Measurements from ENCODE around the gene ABCA4.

Gene ABCA4

GRCh38 chr1:94122201-94122970 is 1.4 kb upstream of the ABCA4 start:
- DNase-seq (ENCODE audit: low read depth in 2 of 2) = no peak

DNA sequence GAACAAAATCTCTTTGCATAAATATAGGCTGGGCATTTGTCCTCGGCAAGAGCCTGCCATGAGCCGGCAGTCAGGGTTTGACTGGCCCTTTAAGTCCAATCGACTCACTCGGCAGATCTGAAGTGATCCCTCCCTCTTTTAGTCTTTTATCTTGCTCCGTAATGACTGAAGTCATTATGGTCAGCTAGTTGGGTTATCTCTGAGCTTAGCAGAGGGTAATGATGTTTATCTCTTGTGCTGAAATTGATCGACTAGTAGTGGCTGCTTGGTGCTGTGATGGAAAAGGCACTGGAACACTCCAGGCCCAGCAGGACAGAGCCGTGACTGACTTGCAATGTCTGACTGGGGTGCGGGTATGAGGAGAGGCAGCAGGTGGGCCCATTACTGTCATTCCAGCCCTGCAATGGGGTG is 468 bp upstream of the ABCA4 start:
- no peak for DNase-seq (ENCODE audit: low read depth in 2 of 2)

DNA sequence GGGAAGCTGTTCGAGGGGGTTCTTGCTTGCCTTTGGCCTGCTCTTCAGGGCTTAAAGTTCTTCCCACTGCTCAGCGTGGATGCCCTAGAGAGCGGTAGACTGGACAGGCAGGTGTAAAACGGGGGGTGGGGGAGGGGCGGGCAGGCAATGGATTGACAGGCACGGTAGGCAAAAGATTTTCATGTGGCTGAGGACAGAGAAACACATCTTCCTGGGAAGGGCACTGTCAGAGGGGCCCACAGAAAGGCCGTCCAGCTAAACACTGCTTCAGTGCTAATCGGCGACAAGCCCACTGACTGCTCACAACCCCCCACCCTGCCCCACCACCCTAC is 412 bp downstream of the ABCA4 start:
- DNase-seq (ENCODE audit: low read depth in 2 of 2) = no peak

- DNase-seq (ENCODE audit: low read depth in 2 of 2) = no peak
Measured at GRCh38 chr1:94119796-94120569, 965 bp downstream of the ABCA4 start.

DNA sequence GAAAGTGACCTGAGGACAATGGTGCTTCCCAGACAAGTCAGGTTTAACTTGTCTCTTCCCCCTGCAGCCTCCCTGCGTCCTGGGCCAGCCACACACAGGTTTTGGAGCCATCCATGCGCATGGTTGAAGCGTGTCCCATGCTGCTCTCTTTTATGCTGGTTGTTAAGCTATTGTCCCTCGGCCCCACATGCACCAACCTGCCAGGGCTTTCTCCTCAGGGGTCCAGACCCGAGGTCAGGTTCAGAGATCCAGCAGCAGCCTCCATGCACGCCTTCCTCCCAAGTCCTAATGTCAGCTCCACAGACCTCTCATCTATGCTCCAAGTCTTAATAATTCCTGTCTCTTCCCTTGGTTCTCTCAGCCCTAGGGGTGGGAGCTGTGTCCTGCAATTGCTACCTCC is 1.6 kb downstream of the ABCA4 start:
- no peak for DNase-seq (ENCODE audit: low read depth in 2 of 2)

GRCh38 chr1:94118471-94118870 is 2.5 kb downstream of the ABCA4 start:
- DNase-seq (ENCODE audit: low read depth in 2 of 2) = no peak

DNA sequence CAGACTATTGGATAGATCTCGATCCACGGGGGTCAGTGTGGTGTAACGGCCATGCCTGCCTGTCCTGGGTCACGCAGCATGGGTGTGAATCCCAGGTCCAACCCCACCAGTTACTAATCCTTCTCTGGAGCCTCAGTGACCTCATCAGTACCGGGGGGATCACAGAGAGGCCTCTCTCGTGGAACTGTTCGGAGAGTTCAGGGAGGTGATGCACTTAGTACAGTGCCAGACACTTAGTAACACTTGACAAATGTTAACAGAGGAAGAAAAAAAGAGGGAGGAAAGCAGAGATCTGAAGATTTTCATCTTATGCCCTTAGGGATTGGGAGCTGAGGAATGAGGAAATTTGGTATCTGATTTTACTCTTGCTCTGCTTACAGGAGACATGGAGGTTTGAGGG is 2.9 kb downstream of the ABCA4 start:
- no peak for DNase-seq (ENCODE audit: low read depth in 2 of 2)

GRCh38 chr1:94117259-94117851 is 3.6 kb downstream of the ABCA4 start:
- DNase-seq (ENCODE audit: low read depth in 2 of 2) = no peak

DNA sequence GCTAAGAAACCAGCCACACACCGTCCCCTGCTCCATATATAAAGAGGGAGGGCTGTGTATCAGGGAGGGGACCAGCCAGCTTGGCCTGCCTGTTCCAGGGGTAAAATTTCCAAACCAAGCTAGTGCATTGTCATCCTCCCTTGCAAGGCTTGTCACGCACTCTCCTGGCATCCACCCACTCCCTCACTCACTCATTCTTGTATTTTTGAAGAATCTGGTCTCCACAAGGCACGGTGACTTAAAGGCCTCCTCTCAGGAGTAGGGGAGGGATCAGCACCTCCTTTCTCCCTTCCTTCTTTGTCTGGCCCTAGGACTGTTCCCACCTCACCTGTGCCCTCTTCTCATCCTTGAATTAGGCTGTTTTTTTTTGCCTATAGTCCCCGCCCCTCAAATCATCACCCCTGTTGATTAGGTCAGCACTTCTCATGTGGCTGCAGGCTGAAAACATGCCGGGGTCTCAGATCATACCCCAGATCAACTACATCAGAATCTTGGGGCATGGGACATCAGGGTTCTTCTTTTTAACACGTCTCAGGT is 5.0 kb downstream of the ABCA4 start:
- no peak for DNase-seq (ENCODE audit: low read depth in 2 of 2)

- DNase-seq (ENCODE audit: low read depth in 2 of 2) = no peak
Measured at GRCh38 chr1:94115254-94115899, 5.6 kb downstream of the ABCA4 start.

GRCh38 chr1:94113589-94114226 is 7.2 kb downstream of the ABCA4 start:
- DNase-seq (ENCODE audit: low read depth in 2 of 2) = no peak

DNA sequence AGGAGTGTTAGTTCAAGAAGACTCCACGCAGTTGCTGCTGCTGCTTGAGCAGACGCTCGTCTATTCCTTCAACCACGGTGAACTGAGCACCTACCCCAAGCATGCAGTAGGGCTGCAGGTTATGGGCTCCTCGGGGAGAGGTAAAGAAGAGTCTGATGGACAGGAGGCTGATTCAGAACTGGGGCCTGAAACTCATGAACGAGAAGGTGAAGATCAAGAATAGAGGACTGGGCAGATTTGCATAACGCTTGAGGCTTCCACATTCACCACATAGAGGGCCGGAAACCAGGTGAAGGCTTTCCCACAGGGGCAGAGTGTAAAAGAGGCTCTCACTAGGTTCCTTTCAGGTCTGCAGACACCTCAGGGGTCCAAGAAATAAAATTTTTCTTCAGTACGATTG is 9.1 kb downstream of the ABCA4 start:
- DNase-seq (ENCODE audit: low read depth in 2 of 2) = no peak

DNA sequence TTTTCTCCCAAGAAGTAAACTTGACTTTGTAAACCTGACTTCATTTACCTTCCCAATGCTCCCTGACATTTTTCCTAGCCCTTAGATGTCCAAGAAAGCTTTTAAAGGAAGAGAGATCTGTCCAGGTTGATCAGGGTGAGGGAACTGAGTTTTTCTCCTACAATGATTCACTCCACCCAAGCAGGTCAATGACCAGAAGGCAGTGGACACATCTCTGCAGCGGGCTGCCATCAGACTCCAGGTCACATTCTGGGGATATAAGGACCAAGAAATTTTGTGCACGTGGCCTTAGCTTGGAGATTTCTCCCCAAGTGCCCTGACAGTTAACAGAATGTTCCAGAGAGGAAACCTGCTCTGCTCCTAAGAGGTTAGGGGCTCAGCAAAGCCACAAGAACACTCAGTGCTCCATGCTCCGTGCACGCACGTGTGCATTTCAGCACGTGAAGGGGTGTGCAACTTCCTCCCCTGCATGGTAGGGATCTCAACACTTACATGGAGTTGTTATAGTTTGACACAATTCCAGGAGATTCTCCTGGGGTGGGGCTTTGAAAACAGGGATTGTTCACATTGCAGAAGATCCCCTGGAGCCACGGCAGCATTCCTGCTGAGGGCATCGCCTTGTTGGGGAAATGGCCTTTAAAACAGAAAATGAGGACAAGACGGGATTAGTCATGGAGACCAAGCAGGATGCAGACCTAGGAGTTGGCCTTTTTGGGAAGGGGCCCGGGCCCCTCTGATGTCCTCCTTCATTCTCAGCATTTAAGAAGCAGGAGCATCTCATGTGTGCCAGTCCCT is 9.8 kb downstream of the ABCA4 start:
- DNase-seq (ENCODE audit: low read depth in 2 of 2) = no peak

GRCh38 chr1:94110021-94110761 is 10.8 kb downstream of the ABCA4 start:
- DNase-seq (ENCODE audit: low read depth in 2 of 2) = no peak

- no peak for DNase-seq (ENCODE audit: low read depth in 2 of 2)
Measured at GRCh38 chr1:94109478-94109877, 11.5 kb downstream of the ABCA4 start.

DNA sequence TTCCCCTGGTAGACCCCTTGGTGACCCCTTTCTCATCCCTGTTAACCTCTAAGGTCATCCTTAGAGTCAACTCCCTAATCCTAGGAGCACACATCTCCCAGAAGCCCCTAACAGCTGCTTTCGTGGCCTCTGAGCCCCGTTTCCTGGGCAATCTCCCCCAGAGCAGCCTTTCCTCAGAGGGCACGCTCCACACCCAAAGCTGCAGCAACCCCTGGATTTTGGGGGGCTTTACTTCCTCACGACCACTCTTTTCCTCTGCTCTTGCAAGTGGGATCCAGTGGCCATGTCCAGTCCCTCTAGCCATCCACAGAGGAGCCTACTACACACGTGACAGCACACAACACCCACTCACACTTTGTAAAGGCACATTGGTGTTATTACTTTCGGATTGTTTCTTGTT is 13.8 kb downstream of the ABCA4 start:
- DNase-seq (ENCODE audit: low read depth in 2 of 2) = no peak

GRCh38 chr1:94106716-94107115 is 14.2 kb downstream of the ABCA4 start:
- no peak for DNase-seq (ENCODE audit: low read depth in 2 of 2)

DNA sequence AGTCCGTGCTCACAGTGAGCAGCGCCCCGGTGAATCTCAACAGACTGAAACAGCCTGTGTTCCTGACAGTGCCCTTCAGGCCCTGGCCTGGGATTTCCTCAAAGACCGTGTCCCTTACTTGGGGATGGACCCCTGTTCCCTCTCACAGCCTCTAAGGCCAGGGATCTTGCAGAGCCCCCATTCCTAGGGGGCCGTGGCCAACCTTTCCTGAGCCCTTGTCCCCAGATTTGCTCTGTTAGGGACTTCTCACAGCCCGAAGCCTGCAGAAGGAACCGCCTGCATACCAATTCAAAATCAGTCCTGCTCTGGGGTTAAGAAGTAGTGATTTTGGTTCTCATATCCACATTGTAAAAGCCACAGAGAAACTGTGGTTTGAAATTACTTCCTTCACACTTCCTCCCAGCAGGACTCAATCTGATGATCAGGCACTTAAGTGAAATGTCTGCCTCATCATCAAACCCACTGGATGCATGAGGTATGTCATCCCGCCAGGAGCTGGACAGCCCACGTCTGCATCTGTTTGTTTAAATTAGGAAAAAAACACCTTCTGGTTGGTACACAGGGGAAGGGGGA is 14.9 kb downstream of the ABCA4 start:
- DNase-seq (ENCODE audit: low read depth in 2 of 2) = no peak

GRCh38 chr1:94105581-94105952 is 15.4 kb downstream of the ABCA4 start:
- DNase-seq (ENCODE audit: low read depth in 2 of 2) = no peak

Measured in stimulated activated CD8-positive, alpha-beta memory T cell treated with anti-CD3 and anti-CD28 coated beads, Interleukin-15, amount 100 ng/mL, for 48 hours (primary cell).